Pancreas (tissue), 10 donors: ENCODE results near the gene EIF3L. TPM values are rescaled to one million over a fixed set of nuclear protein-coding genes. Genes with fewer than 3 reads are reported as not detected.
A peak's percentile ranks its signal among the peaks of the same experiment; 100 is the strongest.

Experiments used
- ATAC-seq, 4 donors: fragments of 200-7000 bp; cut with Tn5 transposase; one replicate each; pipeline versions ENCODE4 v1.8.0 to v1.9.1; 2020; ENCODE audit warnings: mild to moderate bottlenecking in 4 of 4, moderate library complexity in 4 of 4
- DNase-seq, 6 donors: peaks; one replicate each; pipeline ENCODE4 v3.0.0-alpha.2; 2020
- FAIRE-seq: peaks from 2 replicates; lab custom pipeline; 2012; peaks lifted over from hg19 to GRCh38; lab: Jason Lieb, UNC
- H3K27ac ChIP-seq, 4 donors: fragments of 200-600 bp; sonication (generic); 1 replicate in 3 of 4; 2 replicates in 1 of 4; pipeline versions ENCODE4 v1.5.0 to v1.8.0; 2020
- H3K27me3 ChIP-seq, 4 donors: fragments of 200-600 bp; one replicate each; pipeline ENCODE4 v1.8.0; 2021
- H3K36me3 ChIP-seq, 3 donors: fragments of 200-600 bp; sonication (generic) in 1 of 3; one replicate each; pipeline versions ENCODE4 v1.5.0 to v1.8.0; 2020 to 2021
- H3K4me1 ChIP-seq, 3 donors: fragments of 200-600 bp; one replicate each; pipeline ENCODE4 v1.8.0; 2021
- H3K4me3 ChIP-seq, 4 donors: fragments of 200-600 bp; sonication (generic) in 2 of 4; one replicate each; pipeline versions ENCODE4 v1.5.0 to v1.8.0; 2020 to 2021
- H3K9me3 ChIP-seq, 4 donors: fragments of 200-600 bp; one replicate each; pipeline ENCODE4 v1.8.0; 2021
- WGBS, 2 donors: extraction: QIAGEN DNeasy Blood & Tissue Kit; methylation state at CpG; one replicate each; pipeline ENCODE4 v1.1.7; 2013; 5-methylcytosine and 5-hydroxymethylcytosine counted together
- intact Hi-C, 3 donors: fragments of 100-400 bp; cut with DNase I; formaldehyde crosslinking; loops; one replicate each; pipeline versions ENCODE4 v1.11.1 to v1.14.2; 2022
- polyA plus RNA-seq, 2 donors: library from polyadenylated mRNA; stranded (reverse); fragments of 200-250 nt; gene quantifications; one replicate each; pipeline ENCODE4 v1.2.3, GENCODE V29; 2013
- total RNA-seq, 6 donors: library from RNA; stranded (reverse); fragmentation: NEBNext Ultra II Directional in 4 of 6; extraction: Animal tissue kit (Norgen Biotek cat#: 25700) in 4 of 6; gene quantifications; one replicate each; pipeline versions ENCODE4 v1.2.1 to v1.2.4, GENCODE V29; 2021 to 2023
- TF ChIP-seq, protein P1 (sequence below), 4 donors: fragments of 200-600 bp; sonication (generic) in 3 of 4; IDR thresholded peaks; one replicate each; pipeline versions ENCODE4 v1.5.0 to v1.8.0; 2021; ENCODE audit warnings: antibody characterized with exemption in 4 of 4
- donor health status: healthy with polysubstance abuse.
- donor health status: DM: no; HTN: no; CAD: no; lungs with moderate emphysema.
- donor health status: DM: no; HTN: no; CAD: no.
- donor health status: control.
- donor health status: control.
- donor health status: Bipolar disorder and iron deficiency.
- donor health status: DM: yes; HTN: yes; CAD: no.
- donor health status: DM: no; HTN: no; CAD: no.
- donor health status: DM: no; HTN: no; CAD: no.
- donor health status: DM: yes; HTN: yes; CAD: no.

EIF3L gene
- total and polyA plus RNA-seq, 8 donors, result 162 to 412 (median 338) TPM

- peak overlapping the region; percentile 47 to 71 (median 58) for H3K27ac ChIP-seq
- H3K4me3 ChIP-seq, result no peak overlapping the region
- DNase-seq (peak in 2 of 6 donors; percentile 53 to 62), FAIRE-seq (no peak), ATAC-seq (peak; percentile 41 to 60 (median 52))
- intact Hi-C loops, result loop anchor here in 1 of 3 donors (10.0 kb wide), 1 partner anchor 116 kb away; no protein-coding TSS in a partner anchor
- H3K4me1 ChIP-seq, result peaks cover 40 to 52% (median 50%) of the 10 kb centered on the region in 3 donors
- 24 to 42% methylated on average over 2 of the region's 2 CpGs for WGBS, 2 donors
- H3K9me3 ChIP-seq, result no peaks in the 10 kb centered on the region
- TF ChIP-seq, protein P1, sequence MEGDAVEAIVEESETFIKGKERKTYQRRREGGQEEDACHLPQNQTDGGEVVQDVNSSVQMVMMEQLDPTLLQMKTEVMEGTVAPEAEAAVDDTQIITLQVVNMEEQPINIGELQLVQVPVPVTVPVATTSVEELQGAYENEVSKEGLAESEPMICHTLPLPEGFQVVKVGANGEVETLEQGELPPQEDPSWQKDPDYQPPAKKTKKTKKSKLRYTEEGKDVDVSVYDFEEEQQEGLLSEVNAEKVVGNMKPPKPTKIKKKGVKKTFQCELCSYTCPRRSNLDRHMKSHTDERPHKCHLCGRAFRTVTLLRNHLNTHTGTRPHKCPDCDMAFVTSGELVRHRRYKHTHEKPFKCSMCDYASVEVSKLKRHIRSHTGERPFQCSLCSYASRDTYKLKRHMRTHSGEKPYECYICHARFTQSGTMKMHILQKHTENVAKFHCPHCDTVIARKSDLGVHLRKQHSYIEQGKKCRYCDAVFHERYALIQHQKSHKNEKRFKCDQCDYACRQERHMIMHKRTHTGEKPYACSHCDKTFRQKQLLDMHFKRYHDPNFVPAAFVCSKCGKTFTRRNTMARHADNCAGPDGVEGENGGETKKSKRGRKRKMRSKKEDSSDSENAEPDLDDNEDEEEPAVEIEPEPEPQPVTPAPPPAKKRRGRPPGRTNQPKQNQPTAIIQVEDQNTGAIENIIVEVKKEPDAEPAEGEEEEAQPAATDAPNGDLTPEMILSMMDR (IDR thresholded peaks at IDR 0.05), result no peak
- H3K27me3 ChIP-seq, result no peaks in the 10 kb centered on the region
- H3K36me3 ChIP-seq, result peaks cover 0 to 10% (median 9%) of the 10 kb centered on the region in 3 donors
Observed at GRCh38 chr22:37930952-37931440, 81.8 kb downstream of the EIF3L start.

GRCh38 chr22:37931893-37932389 is 82.7 kb downstream of the EIF3L start:
- no peak for FAIRE-seq
- no peak for DNase-seq
- Histone ChIP-seq H3K27ac (peak overlapping the region in 2 of 4 donors; percentile 28 to 73), H3K36me3 (peaks cover 0 to 9% (median 6%) of the 10 kb centered on the region in 3 donors), H3K9me3 (no peaks in the 10 kb centered on the region), H3K4me3 (no peak overlapping the region), H3K27me3 (no peaks in the 10 kb centered on the region), H3K4me1 (peaks cover 40 to 50% (median 50%) of the 10 kb centered on the region in 3 donors)
- TF ChIP-seq, protein P1 (IDR thresholded peaks at IDR 0.05), result no peak
- ATAC-seq, result no peak
- intact Hi-C loops, result loop anchor here in 1 of 3 donors (10.0 kb wide), 1 partner anchor 117 kb away; no protein-coding TSS in a partner anchor
- 50 to 51% methylated on average over 6 of the region's 6 CpGs for WGBS, 2 donors

DNA sequence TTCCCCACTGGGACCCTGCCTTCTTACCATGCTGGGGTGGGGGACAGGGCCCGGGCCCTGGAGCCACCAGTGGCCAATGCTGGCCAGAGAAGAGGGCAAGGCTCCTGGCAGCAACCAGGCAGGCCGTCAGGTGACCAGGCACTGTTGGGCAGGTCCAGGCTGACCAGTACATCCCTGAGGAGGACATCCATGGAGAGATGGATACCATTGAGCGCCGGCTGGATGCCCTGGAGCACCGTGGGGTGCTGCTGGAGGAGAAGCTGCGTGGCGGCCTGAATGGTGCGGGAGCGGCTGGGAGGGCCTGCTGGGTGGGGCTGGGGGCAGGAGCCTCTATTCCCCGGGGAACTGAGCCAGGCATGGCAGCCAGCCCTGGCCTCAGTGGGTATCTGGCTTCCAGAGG is 83.2 kb downstream of the EIF3L start:
- H3K27me3 ChIP-seq, result no peaks in the 10 kb centered on the region
- intact Hi-C loops, result loop anchor here in 1 of 3 donors (10.0 kb wide), 1 partner anchor 118 kb away; no protein-coding TSS in a partner anchor
- WGBS, 2 donors, result 74 to 76% methylated on average over 10 of the region's 10 CpGs
- FAIRE-seq (no peak), ATAC-seq (no peak), DNase-seq (peak in 1 of 6 donors; percentile 50)
- H3K4me1 ChIP-seq, result peaks cover 40 to 50% (median 50%) of the 10 kb centered on the region in 3 donors
- H3K9me3 ChIP-seq, result no peaks in the 10 kb centered on the region
- peaks cover 0 to 11% (median 2%) of the 10 kb centered on the region in 3 donors for H3K36me3 ChIP-seq
- peak overlapping the region in 1 of 4 donors; percentile 73 for H3K27ac ChIP-seq
- H3K4me3 ChIP-seq, result no peak overlapping the region
- TF ChIP-seq, protein P1 (IDR thresholded peaks at IDR 0.05), result no peak

DNA sequence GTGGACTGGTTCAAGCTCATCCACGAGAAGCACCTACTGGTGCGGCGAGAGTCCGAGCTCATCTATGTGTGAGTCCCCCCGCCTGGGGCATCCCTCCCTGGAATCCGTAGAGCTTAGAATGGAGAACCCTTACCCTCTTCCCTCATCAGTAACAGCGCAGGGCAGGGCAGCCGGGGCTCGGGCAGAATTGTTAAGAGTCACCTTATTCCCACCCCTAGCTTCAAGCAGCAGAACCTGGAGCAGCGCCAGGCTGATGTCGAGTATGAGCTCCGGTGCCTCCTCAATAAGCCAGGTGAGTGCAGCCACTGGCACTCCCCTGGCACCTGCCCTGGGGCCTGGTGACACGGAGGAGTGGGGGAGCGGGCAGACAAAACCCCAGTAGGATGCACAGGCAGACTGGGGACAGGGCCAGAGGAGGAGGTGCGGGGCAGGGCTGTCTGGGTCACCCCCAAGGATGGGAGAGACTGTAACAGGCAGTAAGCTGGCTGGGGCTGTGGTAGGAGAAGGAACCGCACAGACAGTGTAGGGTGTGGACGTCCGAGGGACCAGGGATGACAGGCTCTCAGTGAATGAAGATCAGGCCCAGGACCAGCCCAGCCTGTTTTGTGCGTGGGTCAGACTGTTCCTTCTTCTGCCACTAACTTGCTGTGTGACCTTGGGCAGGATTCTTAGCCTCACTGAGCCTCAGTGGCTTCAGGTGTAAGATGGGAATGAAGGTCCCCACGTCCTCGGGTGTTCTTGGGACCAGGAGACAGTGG is 83.8 kb downstream of the EIF3L start:
- intact Hi-C loops, result loop anchor here in 1 of 3 donors (10.0 kb wide), 1 partner anchor 118 kb away; no protein-coding TSS in a partner anchor
- 58% methylated on average over 21 of the region's 21 CpGs for whole genome bisulfite sequencing, 2 donors
- Histone ChIP-seq H3K27ac (peak overlapping the region; percentile 40 to 76 (median 60)), H3K36me3 (peaks cover 0 to 11% (median 0%) of the 10 kb centered on the region in 3 donors), H3K27me3 (no peaks in the 10 kb centered on the region), H3K4me1 (peaks cover 40 to 50% (median 50%) of the 10 kb centered on the region in 3 donors), H3K4me3 (no peak overlapping the region), H3K9me3 (no peaks in the 10 kb centered on the region)
- ATAC-seq, result peak in 2 of 4 donors; percentile 1 to 3
- FAIRE-seq, result no peak
- peak in 3 of 6 donors; percentile 41 to 78 (median 75) for DNase-seq
- TF ChIP-seq, protein P1 (IDR thresholded peaks at IDR 0.05), result no peak
